ENCODE measurements around the gene HOGA1.
A peak's percentile ranks its signal among the peaks of the same experiment; 100 is the strongest.

HOGA1 gene

DNA sequence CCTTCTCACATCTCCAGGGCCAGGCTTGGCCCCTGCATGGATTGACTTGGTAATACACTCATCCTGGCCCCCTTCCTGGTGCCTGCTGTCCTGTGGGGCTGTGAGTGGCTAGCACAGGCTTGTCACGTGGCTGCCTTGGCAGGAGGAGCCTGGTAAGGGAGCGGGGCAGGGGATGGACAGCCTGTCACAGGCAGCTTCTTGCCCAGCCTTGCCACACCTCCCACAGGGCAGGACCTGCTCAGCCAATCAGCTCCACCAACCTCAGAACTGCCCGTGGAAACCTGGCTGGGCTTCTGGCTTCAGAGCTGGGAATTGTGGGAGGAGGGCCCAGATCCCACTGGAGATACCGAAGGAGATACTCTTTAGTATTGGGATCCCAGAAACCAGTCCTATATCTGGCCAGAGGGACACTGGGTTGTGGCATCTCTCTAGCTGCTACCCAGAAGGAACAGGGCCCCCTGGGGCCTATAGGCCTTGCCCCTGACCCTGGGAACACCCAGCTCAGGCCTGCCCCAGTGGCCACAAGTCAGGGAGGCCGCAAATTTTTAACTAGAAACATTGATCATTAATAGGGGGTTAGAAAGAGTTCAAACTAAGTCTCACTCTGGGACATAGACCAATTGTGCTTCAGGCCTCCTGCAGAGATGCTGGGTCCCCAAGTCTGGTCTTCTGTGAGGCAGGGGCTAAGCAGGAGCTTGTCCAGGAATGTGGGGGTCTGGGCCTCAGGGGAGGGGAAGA, at the start of gene HOGA1:
Gene HOGA1, plus strand, starts transcription at position 330 of the 738 bp plus-strand sequence. Its CDS starts 315 bp downstream, at position 645.
- peak within 1 kb of the TSS; percentile 48 for H3K27ac ChIP-seq
- TF ChIP-seq ZFX (IDR thresholded peaks at IDR 0.05; ENCODE audit: borderline replicate concordance), result no peak
- TF ChIP-seq, protein P1, sequence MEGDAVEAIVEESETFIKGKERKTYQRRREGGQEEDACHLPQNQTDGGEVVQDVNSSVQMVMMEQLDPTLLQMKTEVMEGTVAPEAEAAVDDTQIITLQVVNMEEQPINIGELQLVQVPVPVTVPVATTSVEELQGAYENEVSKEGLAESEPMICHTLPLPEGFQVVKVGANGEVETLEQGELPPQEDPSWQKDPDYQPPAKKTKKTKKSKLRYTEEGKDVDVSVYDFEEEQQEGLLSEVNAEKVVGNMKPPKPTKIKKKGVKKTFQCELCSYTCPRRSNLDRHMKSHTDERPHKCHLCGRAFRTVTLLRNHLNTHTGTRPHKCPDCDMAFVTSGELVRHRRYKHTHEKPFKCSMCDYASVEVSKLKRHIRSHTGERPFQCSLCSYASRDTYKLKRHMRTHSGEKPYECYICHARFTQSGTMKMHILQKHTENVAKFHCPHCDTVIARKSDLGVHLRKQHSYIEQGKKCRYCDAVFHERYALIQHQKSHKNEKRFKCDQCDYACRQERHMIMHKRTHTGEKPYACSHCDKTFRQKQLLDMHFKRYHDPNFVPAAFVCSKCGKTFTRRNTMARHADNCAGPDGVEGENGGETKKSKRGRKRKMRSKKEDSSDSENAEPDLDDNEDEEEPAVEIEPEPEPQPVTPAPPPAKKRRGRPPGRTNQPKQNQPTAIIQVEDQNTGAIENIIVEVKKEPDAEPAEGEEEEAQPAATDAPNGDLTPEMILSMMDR (IDR thresholded peaks at IDR 0.05), result no peak

DNA sequence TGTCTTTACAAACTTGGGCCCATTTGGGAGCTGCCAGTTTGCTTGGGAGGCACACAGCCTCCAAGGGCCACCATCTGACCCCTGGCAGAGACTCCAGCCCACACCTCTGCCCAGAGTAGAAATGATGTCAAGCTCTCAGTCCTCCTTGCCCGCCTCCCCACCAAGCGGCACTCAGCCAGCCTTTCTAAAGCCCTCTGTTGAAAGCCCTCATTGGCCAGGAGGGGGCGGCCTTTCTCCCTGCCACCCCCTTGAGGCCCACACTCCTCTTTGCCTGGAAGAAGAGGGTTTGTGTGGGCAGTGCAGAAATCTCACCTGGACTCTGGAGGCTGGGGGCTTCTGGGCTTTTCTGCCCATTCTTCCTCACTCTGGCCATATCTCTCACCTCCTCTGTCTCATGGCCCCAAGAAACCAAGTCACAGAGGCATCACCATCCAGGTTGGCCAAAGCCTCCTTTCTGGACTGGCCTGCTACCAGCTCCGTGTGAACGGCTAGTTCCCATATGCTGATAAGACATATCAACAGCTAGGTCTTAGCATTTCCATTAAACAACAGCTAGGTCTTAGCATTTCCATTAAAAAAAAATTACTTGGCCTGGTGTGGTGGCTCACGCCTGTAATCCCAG, 49.3 kb upstream of the HOGA1 start:
- no peak for TF ChIP-seq ZFX (IDR thresholded peaks at IDR 0.05; ENCODE audit: borderline replicate concordance)
- TF ChIP-seq, protein P1 (IDR thresholded peaks at IDR 0.05), result peak; percentile 76
- H3K27ac ChIP-seq, result no peak overlapping the region

DNA sequence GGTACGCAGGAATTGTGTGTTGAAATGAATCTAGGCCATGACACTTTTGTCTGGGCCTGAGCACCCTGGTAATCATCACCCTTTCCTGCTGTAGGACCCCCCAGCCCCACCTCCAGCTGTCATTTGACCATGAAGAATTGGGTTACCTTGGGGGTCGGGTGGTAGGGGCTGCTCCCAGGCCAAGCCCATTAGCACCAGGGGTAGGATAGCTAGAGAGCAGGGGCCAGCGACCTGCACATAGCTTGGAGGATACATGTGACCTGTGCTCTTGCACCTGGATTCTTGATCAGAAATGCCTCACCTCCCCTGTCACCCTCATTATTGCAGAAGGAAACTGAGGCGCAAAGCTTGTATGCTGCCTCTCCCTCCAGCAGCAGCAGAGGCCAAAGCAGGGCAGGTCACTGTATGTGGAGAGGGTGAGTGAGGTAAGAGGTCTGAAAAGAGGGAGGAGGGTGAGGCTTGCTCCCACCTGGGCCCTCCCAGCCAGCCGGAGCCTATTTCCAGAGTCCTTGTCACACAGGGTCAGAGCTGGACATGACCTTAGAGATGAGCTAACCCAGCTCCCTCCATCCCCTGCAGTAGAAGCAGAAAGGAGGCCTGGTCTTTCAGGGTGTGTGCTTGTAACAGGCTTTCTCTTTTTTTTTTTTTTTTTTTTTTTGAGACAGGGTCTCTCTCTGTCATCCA, 46.9 kb upstream of the HOGA1 start:
- no peak overlapping the region for H3K27ac ChIP-seq
- TF ChIP-seq, protein P1 (IDR thresholded peaks at IDR 0.05), result no peak
- TF ChIP-seq ZFX (IDR thresholded peaks at IDR 0.05; ENCODE audit: borderline replicate concordance), result no peak

DNA sequence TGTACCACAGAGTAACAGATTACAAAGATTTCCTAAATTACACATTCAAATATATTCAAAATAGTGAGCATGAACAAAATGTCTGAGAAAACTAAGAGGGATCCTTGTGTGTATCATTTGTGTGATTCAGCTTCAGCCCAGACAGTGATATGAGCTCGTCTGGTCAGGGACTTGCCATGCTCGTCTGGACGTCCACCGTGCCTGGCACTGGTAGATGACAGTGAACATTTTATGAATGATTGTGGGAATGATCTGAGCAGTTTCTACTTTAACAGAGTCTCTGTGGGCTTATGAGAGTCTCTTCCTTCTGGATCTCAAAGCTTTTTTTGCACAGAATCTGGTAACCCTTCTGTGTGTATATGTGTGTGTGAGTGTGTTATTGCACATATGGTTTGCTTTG, 45.8 kb upstream of the HOGA1 start:
- no peak for TF ChIP-seq ZFX (IDR thresholded peaks at IDR 0.05; ENCODE audit: borderline replicate concordance)
- TF ChIP-seq, protein P1 (IDR thresholded peaks at IDR 0.05), result no peak
- no peak overlapping the region for H3K27ac ChIP-seq

DNA sequence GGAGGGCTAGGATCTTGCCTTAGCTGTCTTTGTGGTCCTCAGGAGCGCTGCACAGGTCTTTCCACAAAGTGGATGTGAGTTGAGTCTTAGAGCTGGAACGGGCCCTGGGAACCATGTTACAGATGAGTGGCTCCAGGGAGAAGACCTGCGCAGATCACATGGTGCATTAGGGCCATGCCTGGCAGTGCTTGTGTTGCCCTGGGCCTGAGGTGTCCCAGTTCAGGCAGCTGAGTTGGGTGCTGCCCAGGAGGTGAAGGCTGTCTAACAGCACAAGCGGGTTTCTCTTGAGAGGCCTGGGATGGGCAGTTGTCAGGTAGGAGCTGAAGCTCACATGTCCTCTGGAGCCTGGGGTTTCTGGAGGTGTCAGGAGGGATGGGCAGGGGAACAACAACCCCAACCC, 45.4 kb upstream of the HOGA1 start:
- no peak overlapping the region for H3K27ac ChIP-seq
- TF ChIP-seq ZFX (IDR thresholded peaks at IDR 0.05; ENCODE audit: borderline replicate concordance), result no peak
- TF ChIP-seq, protein P1 (IDR thresholded peaks at IDR 0.05), result no peak

DNA sequence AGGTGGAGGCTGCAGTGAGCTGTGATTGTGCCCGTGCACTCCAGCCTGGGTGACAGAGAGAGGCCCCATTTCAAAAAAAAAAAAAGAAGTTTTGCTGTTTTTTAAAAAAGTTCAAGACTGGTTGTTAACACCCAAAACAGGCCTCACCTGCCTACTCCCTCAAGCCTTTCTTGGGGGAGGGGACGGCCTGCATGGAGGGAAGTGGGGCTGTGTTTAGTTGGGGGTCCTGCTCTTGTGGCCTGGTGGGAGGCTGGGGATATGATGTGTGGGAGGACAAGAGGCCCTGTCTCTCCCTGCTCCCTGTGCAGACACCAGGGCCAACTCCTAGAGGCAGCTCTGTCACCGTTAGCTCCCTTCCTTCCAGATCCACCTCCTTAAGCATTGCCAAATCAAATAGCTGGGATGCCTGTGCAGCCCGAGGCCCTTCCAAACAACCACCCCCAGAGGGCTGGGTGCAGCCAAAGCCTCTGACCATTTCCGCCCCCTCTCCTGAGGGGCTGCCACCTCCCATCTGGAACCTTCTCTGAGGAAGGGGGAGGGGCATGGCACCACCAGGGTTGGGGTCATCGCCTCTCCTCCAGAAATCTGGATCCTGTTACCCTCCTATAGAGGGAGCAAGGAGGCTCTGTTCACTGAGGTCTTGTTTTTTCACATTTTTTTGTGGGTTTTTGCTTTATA, 44.5 kb upstream of the HOGA1 start:
- no peak overlapping the region for H3K27ac ChIP-seq
- TF ChIP-seq, protein P1 (IDR thresholded peaks at IDR 0.05), result no peak
- no peak for TF ChIP-seq ZFX (IDR thresholded peaks at IDR 0.05; ENCODE audit: borderline replicate concordance)
